ENCODE results near the gene TBC1D2.

DNA sequence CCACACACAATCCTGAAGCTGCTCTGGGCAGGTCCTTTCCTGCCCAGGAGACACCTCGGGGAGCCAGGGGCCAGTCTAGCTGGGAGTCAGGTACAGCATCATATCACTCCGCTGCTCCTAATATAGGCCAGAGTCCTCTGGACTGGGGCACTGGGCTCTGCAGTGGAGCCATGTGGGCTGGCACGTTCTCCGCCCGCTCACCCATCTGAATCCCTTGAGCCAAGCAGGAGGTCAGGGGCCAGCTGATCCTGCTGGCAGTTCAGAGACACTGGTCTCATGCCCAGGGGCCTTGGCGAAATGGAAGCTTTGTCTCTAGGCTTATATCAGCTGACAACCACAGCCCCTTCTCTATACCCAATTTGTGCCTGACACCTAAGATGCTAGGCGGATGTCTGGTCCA lies 53.7 kb downstream of the TBC1D2 start:
- TF ChIP-seq, protein P1, sequence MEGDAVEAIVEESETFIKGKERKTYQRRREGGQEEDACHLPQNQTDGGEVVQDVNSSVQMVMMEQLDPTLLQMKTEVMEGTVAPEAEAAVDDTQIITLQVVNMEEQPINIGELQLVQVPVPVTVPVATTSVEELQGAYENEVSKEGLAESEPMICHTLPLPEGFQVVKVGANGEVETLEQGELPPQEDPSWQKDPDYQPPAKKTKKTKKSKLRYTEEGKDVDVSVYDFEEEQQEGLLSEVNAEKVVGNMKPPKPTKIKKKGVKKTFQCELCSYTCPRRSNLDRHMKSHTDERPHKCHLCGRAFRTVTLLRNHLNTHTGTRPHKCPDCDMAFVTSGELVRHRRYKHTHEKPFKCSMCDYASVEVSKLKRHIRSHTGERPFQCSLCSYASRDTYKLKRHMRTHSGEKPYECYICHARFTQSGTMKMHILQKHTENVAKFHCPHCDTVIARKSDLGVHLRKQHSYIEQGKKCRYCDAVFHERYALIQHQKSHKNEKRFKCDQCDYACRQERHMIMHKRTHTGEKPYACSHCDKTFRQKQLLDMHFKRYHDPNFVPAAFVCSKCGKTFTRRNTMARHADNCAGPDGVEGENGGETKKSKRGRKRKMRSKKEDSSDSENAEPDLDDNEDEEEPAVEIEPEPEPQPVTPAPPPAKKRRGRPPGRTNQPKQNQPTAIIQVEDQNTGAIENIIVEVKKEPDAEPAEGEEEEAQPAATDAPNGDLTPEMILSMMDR (IDR thresholded peaks at IDR 0.05), result no peak
- TF ChIP-seq POLR2A (IDR thresholded peaks at IDR 0.05), result no peak

Data from uterus (tissue), 2 donors.